H1 (cell line): ENCODE data around the gene MAP3K10. TPM values are rescaled to one million over a fixed set of nuclear protein-coding genes. Genes with fewer than 3 reads are reported as not detected.

Experiments used
- CTCF ChIA-PET: fragments of 300-600 bp; sonication (Branson Sonifier 250); formaldehyde crosslinking; loops from one replicate; lab custom pipeline; 2021; ENCODE audit not compliant: partially characterized antibody; lab: Charles Lee
- POLR2A ChIA-PET: fragments of 300-600 bp; sonication (Branson Sonifier 250); formaldehyde crosslinking; loops from one replicate; lab custom pipeline; 2021; ENCODE audit warnings: inconsistent platforms; ENCODE audit not compliant: partially characterized antibody; lab: Charles Lee
- DNase-seq, 2 experiments: peaks; one replicate each; pipeline versions ENCODE4 v3.0.0 to v3.0.0-alpha.2; 2010 to 2022; ENCODE audit warnings: low spot score in 2 of 2, low read depth in 1 of 2, mixed read lengths in 1 of 2
- FAIRE-seq: peaks from 2 replicates; lab custom pipeline; 2011; peaks lifted over from hg19 to GRCh38; lab: Jason Lieb, UNC
- H2AFZ ChIP-seq: 2 replicates; pipeline ENCODE4 v1.8.1; 2012; ENCODE audit warnings: low read length, inconsistent platforms
- H2AK5ac ChIP-seq: 2 replicates; pipeline ENCODE4 v1.6.1; 2013; ENCODE audit warnings: low read depth, low read length
- H2BK120ac ChIP-seq: replicated peaks from 2 replicates; pipeline ENCODE3; 2013; ENCODE audit warnings: low read depth, low read length, inconsistent platforms
- H2BK12ac ChIP-seq: 2 replicates; pipeline ENCODE4 v1.6.1; 2013; ENCODE audit warnings: low read depth, low read length
- H2BK15ac ChIP-seq: 2 replicates; pipeline ENCODE4 v1.6.1; 2013; ENCODE audit warnings: low read length
- H2BK20ac ChIP-seq: 2 replicates; pipeline ENCODE4 v1.6.1; 2013; ENCODE audit warnings: low read length
- H2BK5ac ChIP-seq: 2 replicates; pipeline ENCODE4 v1.6.1; 2013; ENCODE audit warnings: low read depth, low read length
- H3K14ac ChIP-seq: 2 replicates; pipeline ENCODE4 v1.6.1; 2013; ENCODE audit warnings: inconsistent platforms; ENCODE audit not compliant: insufficient read length
- H3K18ac ChIP-seq: 2 replicates; pipeline ENCODE4 v1.6.1; 2013; ENCODE audit warnings: low read length; ENCODE audit errors: extremely low read depth
- H3K23ac ChIP-seq: 2 replicates; pipeline ENCODE4 v1.6.1; 2013; ENCODE audit warnings: inconsistent platforms; ENCODE audit not compliant: insufficient read length
- H3K23me2 ChIP-seq: 2 replicates; pipeline ENCODE4 v1.6.1; 2013; ENCODE audit warnings: low read depth, low read length
- H3K27ac ChIP-seq: 2 replicates; pipeline ENCODE4 v1.6.1; 2011; ENCODE audit warnings: low read depth, low read length, inconsistent platforms
- H3K27me3 ChIP-seq, 4 experiments: replicated peaks in 1 of 4; 1 replicate in 1 of 4; 2 replicates in 3 of 4; pipeline versions ENCODE4 v1.6.1 to v1.8.1; 2011 to 2013; ENCODE audit warnings: low read length in 3 of 4, mild to moderate bottlenecking in 3 of 4, inconsistent platforms in 2 of 4, mixed read lengths in 2 of 4, moderate library complexity in 1 of 4; ENCODE audit not compliant: control insufficient read depth in 3 of 4, insufficient read depth in 3 of 4; ENCODE audit errors: extremely low read depth in 1 of 4
- H3K36me3 ChIP-seq, 4 experiments: 2 replicates each; pipeline versions ENCODE4 v1.6.1 to v1.8.1; 2011 to 2013; ENCODE audit warnings: mild to moderate bottlenecking in 4 of 4, low read length in 3 of 4, moderate library complexity in 2 of 4, control low read depth in 1 of 4, inconsistent platforms in 1 of 4; ENCODE audit not compliant: insufficient read depth in 4 of 4, control insufficient read depth in 2 of 4
- H3K4ac ChIP-seq: replicated peaks from 2 replicates; pipeline ENCODE3; 2013; ENCODE audit warnings: low read length, low read depth, mixed read lengths, inconsistent platforms; ENCODE audit not compliant: insufficient read length
- H3K4me1 ChIP-seq, 4 experiments: replicated peaks in 1 of 4; 1 replicate in 1 of 4; 2 replicates in 3 of 4; pipeline versions ENCODE4 v1.6.1 to v1.8.1; 2011 to 2013; ENCODE audit warnings: low read length in 3 of 4, inconsistent platforms in 2 of 4, mixed read lengths in 1 of 4; ENCODE audit not compliant: insufficient read depth in 4 of 4, control insufficient read depth in 3 of 4
- H3K4me2 ChIP-seq, 2 experiments: 2 replicates each; pipeline versions ENCODE4 v1.6.1 to v1.8.1; 2011 to 2013; ENCODE audit warnings: low read depth in 2 of 2, low read length in 2 of 2, control low read depth in 1 of 2, inconsistent platforms in 1 of 2, mild to moderate bottlenecking in 1 of 2; ENCODE audit not compliant: insufficient read depth in 1 of 2
- H3K4me3 ChIP-seq, 4 experiments: fragments of 200-600, 300-600 bp in 1 of 4; sonication (generic), shearing (Covaris generic), sonication (Bioruptor Twin) in 1 of 4; 2 replicates each; pipeline versions ENCODE4 v1.5.1 to v1.8.1; 2011 to 2016; ENCODE audit warnings: low read length in 4 of 4, low read depth in 3 of 4, control low read depth in 2 of 4, inconsistent platforms in 2 of 4, mild to moderate bottlenecking in 2 of 4, mixed read lengths in 1 of 4, moderate library complexity in 1 of 4; ENCODE audit not compliant: insufficient read depth in 2 of 4; ENCODE audit errors: extremely low read depth in 1 of 4
- H3K56ac ChIP-seq: replicated peaks from 2 replicates; pipeline ENCODE3; 2013; ENCODE audit warnings: low read depth, mild to moderate bottlenecking, mixed read lengths, low read length, inconsistent platforms; ENCODE audit not compliant: insufficient read length
- H3K79me1 ChIP-seq: 2 replicates; pipeline ENCODE4 v1.6.1; 2013; ENCODE audit warnings: low read depth, low read length, control low read depth
- H3K79me2 ChIP-seq, 2 experiments: 2 replicates each; pipeline versions ENCODE4 v1.6.1 to v1.8.1; 2012 to 2013; ENCODE audit warnings: low read length in 2 of 2, mild to moderate bottlenecking in 2 of 2, inconsistent platforms in 1 of 2; ENCODE audit not compliant: insufficient read depth in 2 of 2, control insufficient read depth in 1 of 2
- H3K9ac ChIP-seq, 4 experiments: replicated peaks in 1 of 4; 1 replicate in 1 of 4; 2 replicates in 3 of 4; pipeline versions ENCODE4 v1.6.1 to v1.8.1; 2011 to 2013; ENCODE audit warnings: low read depth in 3 of 4, low read length in 3 of 4, control low read depth in 2 of 4, mild to moderate bottlenecking in 2 of 4, moderate library complexity in 2 of 4, inconsistent platforms in 1 of 4; ENCODE audit errors: extremely low read depth in 1 of 4
- H3K9me3 ChIP-seq, 2 experiments: 2 replicates each; pipeline versions ENCODE4 v1.6.1 to v1.8.1; 2012 to 2013; ENCODE audit warnings: mild to moderate bottlenecking in 2 of 2, moderate library complexity in 2 of 2, control low read depth in 1 of 2, inconsistent platforms in 1 of 2, low read depth in 1 of 2, low read length in 1 of 2, mixed read lengths in 1 of 2; ENCODE audit not compliant: insufficient read depth in 2 of 2
- H4K20me1 ChIP-seq, 2 experiments: replicated peaks in 1 of 2; 2 replicates each; pipeline versions ENCODE3 to v1.8.1; 2011 to 2013; ENCODE audit warnings: inconsistent platforms in 2 of 2, low read length in 2 of 2, mild to moderate bottlenecking in 1 of 2; ENCODE audit not compliant: insufficient read depth in 2 of 2, control insufficient read depth in 1 of 2
- H4K5ac ChIP-seq: 2 replicates; pipeline ENCODE4 v1.6.1; 2013; ENCODE audit warnings: low read length, low read depth, mixed read lengths, inconsistent platforms; ENCODE audit not compliant: insufficient read length
- H4K8ac ChIP-seq: 2 replicates; pipeline ENCODE4 v1.8.0; 2013; ENCODE audit warnings: mild to moderate bottlenecking, moderate library complexity, low read length, inconsistent platforms; ENCODE audit not compliant: insufficient read depth; ENCODE audit errors: extremely low read depth
- H4K91ac ChIP-seq: replicated peaks from 2 replicates; pipeline ENCODE3; 2013; ENCODE audit warnings: low read length, mixed read lengths, inconsistent platforms; ENCODE audit not compliant: insufficient read length
- ATF2 ChIP-seq: IDR thresholded peaks from 2 replicates; pipeline ENCODE4 v1.6.1; 2012; ENCODE audit warnings: low read length, inconsistent platforms
- ATF3 ChIP-seq: IDR thresholded peaks from 2 replicates; pipeline ENCODE4 v1.6.1; 2011; ENCODE audit warnings: low read depth, mild to moderate bottlenecking, low read length; ENCODE audit not compliant: insufficient read depth
- CBX8 ChIP-seq: fragments of 300-800, 300-1000 bp; sonication (generic); IDR thresholded peaks from 2 replicates; pipeline ENCODE4 v1.7.1; 2016; ENCODE audit warnings: low read depth, low read length, borderline replicate concordance
- CREB1 ChIP-seq: IDR thresholded peaks from 2 replicates; pipeline ENCODE4 v1.6.1; 2012; ENCODE audit warnings: inconsistent platforms
- EGR1 ChIP-seq: IDR thresholded peaks from 2 replicates; pipeline ENCODE4 v1.6.1; 2011; ENCODE audit warnings: low read depth, low read length, borderline replicate concordance
- EP300 ChIP-seq, 2 experiments: IDR thresholded peaks; 1 replicate in 1 of 2; 2 replicates in 1 of 2; pipeline ENCODE4 v1.6.1; 2011 to 2012; ENCODE audit warnings: low read depth in 2 of 2, low read length in 2 of 2, mild to moderate bottlenecking in 2 of 2, borderline replicate concordance in 1 of 2, inconsistent platforms in 1 of 2, moderate library complexity in 1 of 2
- EZH2 ChIP-seq: fragments of 200-600 bp; sonication (generic); IDR thresholded peaks from 2 replicates; pipeline ENCODE4 v1.7.1; 2012; ENCODE audit warnings: low read depth, mild to moderate bottlenecking, moderate library complexity, low read length, inconsistent platforms; ENCODE audit not compliant: severe bottlenecking
- HDAC2 ChIP-seq, 2 experiments: fragments of 300-600 bp in 1 of 2; sonication (generic) in 1 of 2; IDR thresholded peaks; 2 replicates each; pipeline ENCODE4 v1.6.1; 2011 to 2012; ENCODE audit warnings: low read depth in 2 of 2, low read length in 2 of 2, mild to moderate bottlenecking in 2 of 2, moderate library complexity in 2 of 2, borderline replicate concordance in 1 of 2, inconsistent platforms in 1 of 2
- POLR2A ChIP-seq, 2 experiments: IDR thresholded peaks; 1 replicate in 1 of 2; 2 replicates in 1 of 2; pipeline ENCODE4 v1.6.1; 2011; ENCODE audit warnings: low read depth in 2 of 2, low read length in 2 of 2, mild to moderate bottlenecking in 2 of 2; ENCODE audit errors: control extremely low read depth in 1 of 2
- SIRT6 ChIP-seq: IDR thresholded peaks from one replicate; pipeline ENCODE4 v1.7.1; 2012; ENCODE audit warnings: low read length, inconsistent platforms
- SIX5 ChIP-seq: IDR thresholded peaks from 2 replicates; pipeline ENCODE4 v1.6.1; 2011; ENCODE audit warnings: mild to moderate bottlenecking, low read depth, low read length
- SUZ12 ChIP-seq: fragments of 200-600 bp; sonication (generic); IDR thresholded peaks from 2 replicates; pipeline ENCODE4 v1.6.1; 2012; ENCODE audit warnings: mild to moderate bottlenecking, inconsistent platforms, low read length, moderate library complexity, mixed read lengths
- WGBS, 2 experiments: shearing (Covaris generic) in 1 of 2; methylation state at CpG; one replicate each; pipeline versions ENCODE4 v1.1.6 to v1.1.7; 2013 to 2015; ENCODE audit warnings: low lambda C conversion rate in 2 of 2, mixed read lengths in 2 of 2, inconsistent platforms in 1 of 2, low coverage in 1 of 2, missing lambda C conversion rate in 1 of 2; ENCODE audit not compliant: insufficient replicate concordance in 2 of 2, insufficient coverage in 1 of 2, insufficient read length in 1 of 2; ENCODE audit errors: extremely low coverage in 1 of 2, missing lambda C conversion rate in 1 of 2; 5-methylcytosine and 5-hydroxymethylcytosine counted together
- polyA plus RNA-seq, 7 experiments: library from polyadenylated mRNA; depleted of rRNA in 3 of 7; stranded (reverse) in 5 of 7; unstranded in 2 of 7; fragments of >200 nt in 5 of 7; fragments of 200-250 nt in 2 of 7; gene quantifications; 1 replicate in 5 of 7; 2 replicates in 1 of 7; 4 replicates in 1 of 7; pipeline versions ENCODE4 v1.2.1 to v1.2.3, GENCODE V29; 2011 to 2013; ENCODE audit warnings: missing spikeins in 2 of 7, mixed read lengths in 2 of 7
- total RNA-seq: library from RNA; stranded (reverse); fragmentation: NEBNext Ultra II Directional; extraction: Animal tissue kit (Norgen Biotek cat#: 25700); gene quantifications from 2 replicates; pipeline ENCODE4 v1.2.1, GENCODE V29; 2021

MAP3K10 gene
- total and polyA plus RNA-seq, 2 of the 8 experiments (the other 6 are each of a cell fraction or from before 2014, with no cell fraction given) = 4.9 to 15.9 TPM

GRCh38 chr19:40143612-40144011, 47.6 kb upstream of the MAP3K10 start:
- Histone ChIP-seq H3K27me3 (no peaks in the 10 kb centered on the region), H3K14ac (no peak overlapping the region), H3K9me3 (peaks cover 2 to 3% of the 10 kb centered on the region in 2 experiments; a peak in 2 of 4 replicates), H4K20me1 (no peaks in the 10 kb centered on the region), H4K5ac (no peak overlapping the region), H3K9ac (no peak overlapping the region), H2BK15ac (no peak overlapping the region), H3K4me2 (no peak overlapping the region), H2AFZ (no peak overlapping the region), H2AK5ac (no peak overlapping the region), H3K4me1 (no peaks in the 10 kb centered on the region), H2BK120ac (no peak overlapping the region), H3K18ac (no peak overlapping the region), H2BK20ac (no peak overlapping the region), H3K23ac (no peak overlapping the region), H3K4me3 (no peak overlapping the region), H3K4ac (no peak overlapping the region), H3K79me2 (no peaks in the 10 kb centered on the region), H3K36me3 (no peaks in the 10 kb centered on the region), H4K8ac (no peak overlapping the region), H3K79me1 (no peaks in the 10 kb centered on the region), H2BK12ac (no peak overlapping the region), H3K56ac (no peak overlapping the region), H2BK5ac (no peak overlapping the region), H3K27ac (no peak overlapping the region), H3K23me2 (no peaks in the 10 kb centered on the region), H4K91ac (no peak overlapping the region)
- DNase-seq = no peak
- no peak for FAIRE-seq
- POLR2A ChIA-PET = interaction anchor here (0.6 kb wide), 1 partner anchor 711 kb away, joined by 3 read pairs; no protein-coding TSS in a partner anchor
- CTCF ChIA-PET = interaction anchor here (0.6 to 5.1 kb wide), 3 partner anchors 22 to 191 kb away, joined by 3 to 32 read pairs (median 3); no protein-coding TSS in a partner anchor
- WGBS, 2 experiments = 67% methylated on average over 5 of the region's 5 CpGs; no CpG with 5 or more reads in 1 of the 2 experiments
- TF ChIP-seq EP300 (IDR thresholded peaks at IDR 0.05; ENCODE audit: borderline replicate concordance in 1 of 2, low read depth in 2 of 2, low read length in 2 of 2) (no peak), SIRT6 (no peak), ATF3 (no peak), CBX8 (no peak), EZH2 (no peak), SIX5 (no peak), POLR2A (IDR thresholded peaks at IDR 0.05; ENCODE audit: control extremely low read depth in 1 of 2, low read depth in 2 of 2, low read length in 2 of 2) (no peak), HDAC2 (IDR thresholded peaks at IDR 0.05; ENCODE audit: borderline replicate concordance in 1 of 2, low read depth in 2 of 2, low read length in 2 of 2) (no peak), SUZ12 (no peak), ATF2 (no peak), CREB1 (no peak), EGR1 (no peak)
